ENCODE results near the gene EXTL2.
"Not testable (repeated sequence)": the region's sequence is repeated elsewhere in the genome, so short reads cannot be mapped to it uniquely, and the experiment has no call there.

The EXTL2 gene

GRCh38 chr1:100832694-100833428 is 61.8 kb downstream of the EXTL2 start:
- WGBS, 2 donors (ENCODE audit: extremely low coverage in 2 of 2, insufficient read length in 2 of 2, insufficient replicate concordance in 1 of 2), result no CpG with 5 or more reads among the region's 6 CpGs
- Histone ChIP-seq H3K9me3 (replicated peaks in 1 of 2; ENCODE audit: control insufficient read depth in 2 of 2, insufficient read depth in 1 of 2, low read depth in 1 of 2, low read length in 2 of 2) (peaks cover 0 to 3% of the 10 kb centered on the region in 2 donors), H2AK5ac (ENCODE audit: low read depth, low read length) (no peak overlapping the region), H3K9ac (ENCODE audit: low read depth, low read length, poor library complexity) (no peak overlapping the region), H2BK15ac (ENCODE audit: low read length) (no peak overlapping the region), H3K18ac (ENCODE audit: low read length) (no peak overlapping the region), H2BK120ac (ENCODE audit: low read depth, low read length) (no peak overlapping the region), H3K4ac (ENCODE audit: low read length) (no peak overlapping the region), H4K91ac (ENCODE audit: low read depth, low read length, poor library complexity) (no peak overlapping the region), H3K79me1 (ENCODE audit: low read depth, low read length) (no peaks in the 10 kb centered on the region), H3K36me3 (replicated peaks in 1 of 2; ENCODE audit: control insufficient read depth in 2 of 2, insufficient read depth in 2 of 2, low read length in 2 of 2) (no peaks in the 10 kb centered on the region), H3K14ac (ENCODE audit: low read length) (no peak overlapping the region), H2BK5ac (ENCODE audit: low read length) (no peak overlapping the region), H3K23ac (ENCODE audit: low read depth, low read length, poor library complexity) (no peak overlapping the region), H3K4me3 (ENCODE audit: low read length in 2 of 2) (no peak overlapping the region), H3K27me3 (ENCODE audit: control insufficient read depth in 3 of 3, insufficient read depth in 3 of 3, low read depth in 1 of 3, low read length in 3 of 3) (no peaks in the 10 kb centered on the region), H4K8ac (ENCODE audit: low read depth, low read length) (no peak overlapping the region), H2AFZ (ENCODE audit: low read length) (peak overlapping the region; percentile 27), H3K27ac (replicated peaks; ENCODE audit: low read length) (no peak overlapping the region), H3K4me2 (ENCODE audit: insufficient read depth, low read length, poor library complexity, severe bottlenecking) (no peak overlapping the region), H3K4me1 (ENCODE audit: control insufficient read depth in 2 of 2, insufficient read depth in 1 of 2, low read depth in 1 of 2, low read length in 2 of 2) (peaks cover 0 to 6% of the 10 kb centered on the region in 2 donors), H2BK12ac (ENCODE audit: low read length) (no peak overlapping the region)
- no peak for DNase-seq (ENCODE audit: low spot score)

DNA sequence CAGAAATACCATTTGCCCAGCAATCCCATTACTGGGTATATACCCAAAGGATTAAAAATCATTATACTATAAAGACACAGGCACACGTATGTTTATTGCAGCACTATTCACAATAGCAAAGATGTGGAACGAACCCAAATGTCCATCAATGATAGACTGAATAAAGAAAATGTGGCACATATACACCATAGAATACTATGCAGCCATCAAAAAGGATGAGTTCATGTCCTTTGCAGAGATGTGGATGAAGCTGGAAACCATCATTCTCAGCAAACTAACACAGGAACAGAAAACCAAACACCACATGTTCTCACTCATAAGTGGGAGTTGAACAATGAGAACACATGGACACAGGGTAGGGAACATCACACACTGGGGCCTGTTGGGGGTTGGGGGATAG is 69.0 kb downstream of the EXTL2 start:
- H3K4me1 ChIP-seq (ENCODE audit: control insufficient read depth in 2 of 2, insufficient read depth in 1 of 2, low read depth in 1 of 2, low read length in 2 of 2); DNase-seq (ENCODE audit: low spot score); H4K91ac ChIP-seq (ENCODE audit: low read depth, low read length, poor library complexity); H3K36me3 ChIP-seq (replicated peaks in 1 of 2; ENCODE audit: control insufficient read depth in 2 of 2, insufficient read depth in 2 of 2, low read length in 2 of 2); H2AK5ac ChIP-seq (ENCODE audit: low read depth, low read length); H2BK15ac ChIP-seq (ENCODE audit: low read length); H3K14ac ChIP-seq (ENCODE audit: low read length); H3K79me1 ChIP-seq (ENCODE audit: low read depth, low read length); H3K18ac ChIP-seq (ENCODE audit: low read length); H2AFZ ChIP-seq (ENCODE audit: low read length); H2BK120ac ChIP-seq (ENCODE audit: low read depth, low read length); H3K4ac ChIP-seq (ENCODE audit: low read length); H3K4me3 ChIP-seq (ENCODE audit: low read length in 2 of 2); H2BK5ac ChIP-seq (ENCODE audit: low read length); H3K9me3 ChIP-seq (replicated peaks in 1 of 2; ENCODE audit: control insufficient read depth in 2 of 2, insufficient read depth in 1 of 2, low read depth in 1 of 2, low read length in 2 of 2); H3K23ac ChIP-seq (ENCODE audit: low read depth, low read length, poor library complexity); H3K4me2 ChIP-seq (ENCODE audit: insufficient read depth, low read length, poor library complexity, severe bottlenecking); H4K8ac ChIP-seq (ENCODE audit: low read depth, low read length); H3K27ac ChIP-seq (replicated peaks; ENCODE audit: low read length); H3K9ac ChIP-seq (ENCODE audit: low read depth, low read length, poor library complexity); H2BK12ac ChIP-seq (ENCODE audit: low read length); H3K27me3 ChIP-seq (ENCODE audit: control insufficient read depth in 3 of 3, insufficient read depth in 3 of 3, low read depth in 1 of 3, low read length in 3 of 3): not testable (repeated sequence)
- WGBS, 2 donors (ENCODE audit: extremely low coverage in 2 of 2, insufficient read length in 2 of 2, insufficient replicate concordance in 1 of 2), result no CpG with 5 or more reads among the region's 2 CpGs

All from neuronal stem cell (in vitro differentiated cells).